A549 (cell line): Measurements from ENCODE around the gene LRATD1. TPM values are rescaled to one million over a fixed set of nuclear protein-coding genes. Genes with fewer than 3 reads are reported as not detected.

ENCODE experiments used
- ATAC-seq, 2 experiments: fragments of 200-7000 bp in 1 of 2; fragments of >200 bp in 1 of 2; cut with Nextera tagmentation in 1 of 2; cut with Tn5 transposase in 1 of 2; 3 replicates each; pipeline versions ENCODE4 v1.8.0 to v1.9.1; 2018 to 2020; ENCODE audit warnings: mild to moderate bottlenecking in 1 of 2, moderate library complexity in 1 of 2
- CTCF ChIA-PET: fragments of 300-600 bp; sonication (Branson Sonifier 250); formaldehyde crosslinking; extraction: SDS; loops from one replicate; lab custom pipeline; 2021; ENCODE audit warnings: antibody characterized with exemption, inconsistent platforms; lab: Yijun Ruan, JAX
- POLR2A ChIA-PET: fragments of 350-600 bp; formaldehyde crosslinking; extraction: SDS; loops from one replicate; lab custom pipeline; 2021; ENCODE audit warnings: antibody characterized with exemption, inconsistent platforms; lab: Yijun Ruan, JAX
- DNase-seq, 2 experiments: peaks; one replicate each; pipeline versions ENCODE4 v3.0.0 to v3.0.0-alpha.2; 2011 to 2016; ENCODE audit warnings: low read depth in 1 of 2, low spot score in 1 of 2
- FAIRE-seq: peaks from 2 replicates; lab custom pipeline; 2011; peaks lifted over from hg19 to GRCh38; lab: Jason Lieb, UNC
- H3K27ac ChIP-seq, 2 experiments: fragments of >200 bp; sonication (Bioruptor Twin); formaldehyde crosslinking; 3 replicates each; pipeline ENCODE4 v1.5.1; 2016 to 2017
- H3K4me1 ChIP-seq: fragments of >200 bp; sonication (Bioruptor Twin); formaldehyde crosslinking; 3 replicates; pipeline ENCODE4 v1.6.1; 2016
- H3K4me2 ChIP-seq: fragments of >200 bp; sonication (Bioruptor Twin); formaldehyde crosslinking; 3 replicates; pipeline ENCODE4 v1.6.1; 2016
- H3K4me3 ChIP-seq: fragments of >200 bp; sonication (Bioruptor Twin); formaldehyde crosslinking; 3 replicates; pipeline ENCODE4 v1.5.1; 2016
- H3K9me3 ChIP-seq: fragments of >200 bp; sonication (Bioruptor Twin); formaldehyde crosslinking; 3 replicates; pipeline ENCODE4 v1.6.1; 2016
- CBX2 ChIP-seq: fragments of 200-600 bp; sonication (generic); IDR thresholded peaks from 2 replicates; pipeline ENCODE4 v1.6.1; 2016; ENCODE audit warnings: low read depth, mild to moderate bottlenecking, borderline replicate concordance
- CEBPB ChIP-seq, 2 experiments: fragments of >200 bp in 1 of 2; sonication (Bioruptor Twin) in 1 of 2; formaldehyde crosslinking in 1 of 2; IDR thresholded peaks; 2 replicates each; pipeline ENCODE4 v1.6.1; 2012 to 2016
- CHD2 ChIP-seq: fragments of 150-350 bp; IDR thresholded peaks from 2 replicates; pipeline ENCODE4 v1.6.1; 2014; ENCODE audit warnings: low read length; ENCODE audit not compliant: partially characterized antibody
- CHD4 ChIP-seq: fragments of 200-600 bp; sonication (generic); IDR thresholded peaks from 2 replicates; pipeline ENCODE4 v1.6.1; 2016; ENCODE audit warnings: antibody characterized with exemption, mild to moderate bottlenecking, borderline replicate concordance
- EHF ChIP-seq: fragments of 250-450 bp; sonication (Bioruptor Pico); IDR thresholded peaks from 2 replicates; pipeline ENCODE4 v1.5.0; 2020; ENCODE audit warnings: mild to moderate bottlenecking
- EP300 ChIP-seq, 2 experiments: fragments of >200 bp; sonication (Bioruptor Twin); formaldehyde crosslinking; IDR thresholded peaks; 2 replicates in 1 of 2; 3 replicates in 1 of 2; pipeline ENCODE4 v1.6.1; 2016 to 2017
- FOSB ChIP-seq: fragments of 250-450 bp; sonication (Bioruptor Pico); IDR thresholded peaks from 2 replicates; pipeline ENCODE4 v1.5.0; 2020; ENCODE audit warnings: mild to moderate bottlenecking, moderate library complexity
- HDAC2 ChIP-seq: fragments of 200-600 bp; sonication (generic); IDR thresholded peaks from 2 replicates; pipeline ENCODE4 v1.6.1; 2016
- HEYL ChIP-seq: fragments of 250-450 bp; sonication (Bioruptor Pico); IDR thresholded peaks from 2 replicates; pipeline ENCODE4 v1.8.0; 2021; ENCODE audit warnings: mild to moderate bottlenecking, moderate library complexity
- HOXA7 ChIP-seq: fragments of 250-450 bp; sonication (Bioruptor Pico); IDR thresholded peaks from 2 replicates; pipeline ENCODE4 v1.5.0; 2020; ENCODE audit warnings: mild to moderate bottlenecking, moderate library complexity
- HOXB13 ChIP-seq: fragments of 250-450 bp; sonication (Bioruptor Pico); IDR thresholded peaks from 2 replicates; pipeline ENCODE4 v1.5.0; 2020; ENCODE audit warnings: low read depth, mild to moderate bottlenecking, moderate library complexity
- HOXB5 ChIP-seq: fragments of 250-450 bp; sonication (Bioruptor Pico); IDR thresholded peaks from 2 replicates; pipeline ENCODE4 v1.5.0; 2020; ENCODE audit warnings: mild to moderate bottlenecking, moderate library complexity
- KDM5A ChIP-seq: fragments of 200-600 bp; sonication (generic); IDR thresholded peaks from 2 replicates; pipeline ENCODE4 v1.6.1; 2016; ENCODE audit warnings: antibody characterized with exemption, mild to moderate bottlenecking
- MAFK ChIP-seq: fragments of 450-650 bp; IDR thresholded peaks from 2 replicates; pipeline ENCODE4 v1.6.1; 2014; ENCODE audit not compliant: partially characterized antibody
- MAZ ChIP-seq: fragments of 150-350 bp; IDR thresholded peaks from 2 replicates; pipeline ENCODE4 v1.6.1; 2014; ENCODE audit warnings: antibody characterized with exemption, low read depth, low read length, borderline replicate concordance
- MYC ChIP-seq: IDR thresholded peaks from 2 replicates; pipeline ENCODE4 v1.6.1; 2012; ENCODE audit warnings: mild to moderate bottlenecking, inconsistent platforms, low read length, improper control_type of control experiment, borderline replicate concordance
- POLR2A ChIP-seq: IDR thresholded peaks from 2 replicates; pipeline ENCODE4 v1.6.1; 2012; ENCODE audit warnings: mild to moderate bottlenecking, low read length
- POLR2AphosphoS2 ChIP-seq: conservative IDR thresholded peaks from 2 replicates; pipeline ENCODE4 v1.6.1; 2012; ENCODE audit warnings: low read length, improper control_type of control experiment, inconsistent platforms
- RAD21 ChIP-seq, 2 experiments: fragments of >200 bp in 1 of 2; sonication (Bioruptor Twin) in 1 of 2; formaldehyde crosslinking in 1 of 2; IDR thresholded peaks in 1 of 2; conservative IDR thresholded peaks in 1 of 2; 2 replicates in 1 of 2; 3 replicates in 1 of 2; pipeline ENCODE4 v1.6.1; 2012 to 2018; ENCODE audit warnings: inconsistent platforms in 1 of 2
- RFX5 ChIP-seq: fragments of 450-650 bp; IDR thresholded peaks from 2 replicates; pipeline ENCODE4 v1.7.1; 2014; ENCODE audit warnings: antibody characterized with exemption, mild to moderate bottlenecking, moderate library complexity
- RNF2 ChIP-seq: fragments of 200-600 bp; sonication (generic); IDR thresholded peaks from 2 replicates; pipeline ENCODE4 v1.6.1; 2016; ENCODE audit warnings: low read depth, mild to moderate bottlenecking, antibody characterized with exemption, moderate library complexity, borderline replicate concordance
- SMC3 ChIP-seq: fragments of >200 bp; sonication (Bioruptor Twin); formaldehyde crosslinking; IDR thresholded peaks from 3 replicates; pipeline ENCODE4 v1.6.1; 2018; ENCODE audit warnings: inconsistent platforms
- TFCP2L1 ChIP-seq: fragments of 250-450 bp; sonication (Bioruptor Pico); IDR thresholded peaks from 2 replicates; pipeline ENCODE4 v1.5.0; 2021; ENCODE audit warnings: mild to moderate bottlenecking
- ZSCAN20 ChIP-seq: fragments of 250-450 bp; sonication (Bioruptor Pico); IDR thresholded peaks from 2 replicates; pipeline ENCODE4 v1.8.0; 2022; ENCODE audit warnings: mild to moderate bottlenecking, moderate library complexity
- WGBS: methylation state at CpG from one replicate; pipeline ENCODE4 v1.1.6; 2017; ENCODE audit errors: missing lambda C conversion rate; 5-methylcytosine and 5-hydroxymethylcytosine counted together
- polyA plus RNA-seq, 4 experiments: library from polyadenylated mRNA; depleted of rRNA in 3 of 4; stranded (reverse); fragments of >200 nt; fragmentation: RNase III in 1 of 4; extraction: RNeasy Plus Mini Kit Qiagen cat#74134 plus additional on column Dnase treatment in 1 of 4; gene quantifications; 2 replicates in 3 of 4; 3 replicates in 1 of 4; pipeline ENCODE4 v1.2.3, GENCODE V29; 2011 to 2017
- TF ChIP-seq, protein P1 (sequence below): fragments of >200 bp; sonication (Bioruptor Twin); formaldehyde crosslinking; IDR thresholded peaks from 2 replicates; pipeline ENCODE4 v1.6.1; 2016
- TF ChIP-seq, protein P2 (sequence below): fragments of 250-450 bp; sonication (Bioruptor Pico); IDR thresholded peaks from 2 replicates; pipeline ENCODE4 v1.5.0; 2020; ENCODE audit warnings: low read depth, mild to moderate bottlenecking, moderate library complexity
- TF ChIP-seq, protein P3 (sequence below): IDR thresholded peaks from 2 replicates; pipeline ENCODE4 v1.6.1; 2012
- TF ChIP-seq, protein P4 (sequence below): IDR thresholded peaks from 2 replicates; pipeline ENCODE4 v1.6.1; 2012; ENCODE audit warnings: low read depth, borderline replicate concordance
- TF ChIP-seq, protein P5 (sequence below): fragments of 250-450 bp; sonication (Bioruptor Pico); IDR thresholded peaks from 2 replicates; pipeline ENCODE4 v1.5.0; 2021; ENCODE audit warnings: mild to moderate bottlenecking, moderate library complexity, borderline replicate concordance

LRATD1 gene
- polyA plus RNA-seq, 2 of the 4 experiments (the other 2 are of a cell fraction), result 0.05 TPM; not detected in 1

DNA sequence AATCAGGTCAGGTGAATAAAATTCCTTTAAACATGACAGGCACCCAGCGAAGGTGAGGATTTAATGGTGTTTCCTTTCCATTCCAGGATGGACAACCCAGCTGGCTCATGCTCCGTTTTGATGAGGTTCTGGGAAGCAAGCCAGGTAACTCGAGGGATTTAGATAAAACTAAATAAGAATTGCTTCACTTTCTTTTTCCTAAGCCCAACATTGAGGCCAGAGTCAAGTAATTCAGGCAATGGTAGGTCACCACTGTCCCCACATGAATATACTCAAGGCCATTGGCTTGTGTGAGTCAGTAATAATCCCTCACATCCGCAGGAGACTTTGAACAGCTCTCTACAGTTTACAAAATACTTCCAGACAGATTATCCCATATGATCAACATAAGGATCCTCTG, 16.2 kb upstream of the LRATD1 start:
- TF ChIP-seq MYC, result no peak
- TF ChIP-seq EHF (CRISPR knock-in tag), result no peak
- TF ChIP-seq POLR2A, result no peak
- no peak for TF ChIP-seq RFX5
- no peak for TF ChIP-seq HOXB13 (CRISPR knock-in tag)
- TF ChIP-seq HEYL (CRISPR knock-in tag), result no peak
- TF ChIP-seq FOSB (CRISPR knock-in tag), result no peak
- TF ChIP-seq POLR2AphosphoS2, result no peak
- TF ChIP-seq, protein P1, sequence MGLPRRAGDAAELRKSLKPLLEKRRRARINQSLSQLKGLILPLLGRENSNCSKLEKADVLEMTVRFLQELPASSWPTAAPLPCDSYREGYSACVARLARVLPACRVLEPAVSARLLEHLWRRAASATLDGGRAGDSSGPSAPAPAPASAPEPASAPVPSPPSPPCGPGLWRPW, result no peak
- TF ChIP-seq HDAC2, result no peak
- no peak for TF ChIP-seq ZSCAN20
- no peak for TF ChIP-seq CEBPB (IDR thresholded peaks at IDR 0.05)
- TF ChIP-seq RNF2, result no peak
- TF ChIP-seq, protein P2, sequence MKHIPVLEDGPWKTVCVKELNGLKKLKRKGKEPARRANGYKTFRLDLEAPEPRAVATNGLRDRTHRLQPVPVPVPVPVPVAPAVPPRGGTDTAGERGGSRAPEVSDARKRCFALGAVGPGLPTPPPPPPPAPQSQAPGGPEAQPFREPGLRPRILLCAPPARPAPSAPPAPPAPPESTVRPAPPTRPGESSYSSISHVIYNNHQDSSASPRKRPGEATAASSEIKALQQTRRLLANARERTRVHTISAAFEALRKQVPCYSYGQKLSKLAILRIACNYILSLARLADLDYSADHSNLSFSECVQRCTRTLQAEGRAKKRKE (CRISPR knock-in tag), result no peak
- TF ChIP-seq KDM5A, result no peak
- TF ChIP-seq, protein P3, sequence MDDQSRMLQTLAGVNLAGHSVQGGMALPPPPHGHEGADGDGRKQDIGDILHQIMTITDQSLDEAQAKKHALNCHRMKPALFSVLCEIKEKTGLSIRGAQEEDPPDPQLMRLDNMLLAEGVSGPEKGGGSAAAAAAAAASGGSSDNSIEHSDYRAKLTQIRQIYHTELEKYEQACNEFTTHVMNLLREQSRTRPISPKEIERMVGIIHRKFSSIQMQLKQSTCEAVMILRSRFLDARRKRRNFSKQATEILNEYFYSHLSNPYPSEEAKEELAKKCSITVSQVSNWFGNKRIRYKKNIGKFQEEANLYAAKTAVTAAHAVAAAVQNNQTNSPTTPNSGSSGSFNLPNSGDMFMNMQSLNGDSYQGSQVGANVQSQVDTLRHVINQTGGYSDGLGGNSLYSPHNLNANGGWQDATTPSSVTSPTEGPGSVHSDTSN, result no peak
- POLR2A ChIA-PET, result no interaction called here
- CTCF ChIA-PET, result interaction anchor here (0.7 kb wide), 1 partner anchor 18 kb away, joined by 4 read pairs; no protein-coding TSS in a partner anchor
- no peak for ATAC-seq
- no peak overlapping the region for H3K4me3 ChIP-seq
- H3K4me1 ChIP-seq, result no peaks in the 10 kb centered on the region
- H3K27ac ChIP-seq, result no peak overlapping the region
- 2% methylated on average over 4 of the region's 4 CpGs for WGBS
- no peak for DNase-seq
- H3K4me2 ChIP-seq, result no peak overlapping the region
- no peak for FAIRE-seq
- H3K9me3 ChIP-seq, result no peaks in the 10 kb centered on the region

DNA sequence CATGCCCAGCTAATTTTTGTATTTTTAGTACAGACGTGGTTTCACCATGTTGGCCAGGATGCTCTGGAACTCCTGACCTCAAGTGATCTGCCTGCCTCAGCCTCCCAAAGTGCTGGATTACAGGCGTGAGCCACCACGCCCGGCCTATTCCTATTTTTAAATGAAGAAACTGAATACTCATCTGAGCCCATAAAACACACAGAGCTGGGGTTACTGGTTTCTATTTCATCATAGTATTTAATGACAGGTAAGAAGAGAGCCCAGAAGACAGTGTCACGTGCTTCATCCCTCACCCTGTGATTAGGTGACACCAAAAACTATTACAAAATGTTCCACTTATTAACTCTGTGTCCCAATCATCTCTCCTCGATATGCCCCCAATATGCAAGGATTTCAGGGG, 15.6 kb upstream of the LRATD1 start:
- FAIRE-seq (no peak), DNase-seq (no peak), ATAC-seq (no peak)
- POLR2A ChIA-PET, result no interaction called here
- Histone ChIP-seq H3K4me1 (no peaks in the 10 kb centered on the region), H3K9me3 (no peaks in the 10 kb centered on the region), H3K4me3 (no peak overlapping the region), H3K4me2 (no peak overlapping the region), H3K27ac (no peak overlapping the region)
- CTCF ChIA-PET, result no interaction called here
- TF ChIP-seq RFX5 (no peak), CBX2 (no peak), MAZ (no peak), MYC (no peak), SMC3 (no peak), HOXB5 (CRISPR knock-in tag) (no peak), HOXA7 (CRISPR knock-in tag) (no peak), CHD2 (no peak), TFCP2L1 (CRISPR knock-in tag) (no peak), EP300 (IDR thresholded peaks at IDR 0.05) (no peak), RAD21 (conservative IDR thresholded peaks at IDR 0.05 in 1 of 2, IDR thresholded peaks at IDR 0.05 in 1 of 2) (no peak), MAFK (no peak), CHD4 (no peak)
- TF ChIP-seq, protein P4, sequence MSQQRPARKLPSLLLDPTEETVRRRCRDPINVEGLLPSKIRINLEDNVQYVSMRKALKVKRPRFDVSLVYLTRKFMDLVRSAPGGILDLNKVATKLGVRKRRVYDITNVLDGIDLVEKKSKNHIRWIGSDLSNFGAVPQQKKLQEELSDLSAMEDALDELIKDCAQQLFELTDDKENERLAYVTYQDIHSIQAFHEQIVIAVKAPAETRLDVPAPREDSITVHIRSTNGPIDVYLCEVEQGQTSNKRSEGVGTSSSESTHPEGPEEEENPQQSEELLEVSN, result no peak
- TF ChIP-seq, protein P5, sequence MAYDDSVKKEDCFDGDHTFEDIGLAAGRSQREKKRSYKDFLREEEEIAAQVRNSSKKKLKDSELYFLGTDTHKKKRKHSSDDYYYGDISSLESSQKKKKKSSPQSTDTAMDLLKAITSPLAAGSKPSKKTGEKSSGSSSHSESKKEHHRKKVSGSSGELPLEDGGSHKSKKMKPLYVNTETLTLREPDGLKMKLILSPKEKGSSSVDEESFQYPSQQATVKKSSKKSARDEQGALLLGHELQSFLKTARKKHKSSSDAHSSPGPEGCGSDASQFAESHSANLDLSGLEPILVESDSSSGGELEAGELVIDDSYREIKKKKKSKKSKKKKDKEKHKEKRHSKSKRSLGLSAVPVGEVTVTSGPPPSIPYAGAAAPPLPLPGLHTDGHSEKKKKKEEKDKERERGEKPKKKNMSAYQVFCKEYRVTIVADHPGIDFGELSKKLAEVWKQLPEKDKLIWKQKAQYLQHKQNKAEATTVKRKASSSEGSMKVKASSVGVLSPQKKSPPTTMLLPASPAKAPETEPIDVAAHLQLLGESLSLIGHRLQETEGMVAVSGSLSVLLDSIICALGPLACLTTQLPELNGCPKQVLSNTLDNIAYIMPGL (CRISPR knock-in tag), result no peak
- 7% methylated on average over 6 of the region's 6 CpGs for WGBS
